A549 (cell line): ENCODE results near the gene TMEM119.

Source experiments
- FOXS1 ChIP-seq: fragments of 250-450 bp; sonication (Bioruptor Pico); IDR thresholded peaks from 2 replicates; pipeline ENCODE4 v1.5.0; 2020; ENCODE audit warnings: mild to moderate bottlenecking, moderate library complexity
- POLR2A ChIP-seq: IDR thresholded peaks from 2 replicates; pipeline ENCODE4 v1.6.1; 2012; ENCODE audit warnings: mild to moderate bottlenecking, low read length
- POLR2AphosphoS2 ChIP-seq: conservative IDR thresholded peaks from 2 replicates; pipeline ENCODE4 v1.6.1; 2012; ENCODE audit warnings: low read length, improper control_type of control experiment, inconsistent platforms
- TP53 ChIP-seq: fragments of 250-450 bp; sonication (Bioruptor Pico); IDR thresholded peaks from 2 replicates; pipeline ENCODE4 v1.5.0; 2021; ENCODE audit warnings: mild to moderate bottlenecking, moderate library complexity

DNA sequence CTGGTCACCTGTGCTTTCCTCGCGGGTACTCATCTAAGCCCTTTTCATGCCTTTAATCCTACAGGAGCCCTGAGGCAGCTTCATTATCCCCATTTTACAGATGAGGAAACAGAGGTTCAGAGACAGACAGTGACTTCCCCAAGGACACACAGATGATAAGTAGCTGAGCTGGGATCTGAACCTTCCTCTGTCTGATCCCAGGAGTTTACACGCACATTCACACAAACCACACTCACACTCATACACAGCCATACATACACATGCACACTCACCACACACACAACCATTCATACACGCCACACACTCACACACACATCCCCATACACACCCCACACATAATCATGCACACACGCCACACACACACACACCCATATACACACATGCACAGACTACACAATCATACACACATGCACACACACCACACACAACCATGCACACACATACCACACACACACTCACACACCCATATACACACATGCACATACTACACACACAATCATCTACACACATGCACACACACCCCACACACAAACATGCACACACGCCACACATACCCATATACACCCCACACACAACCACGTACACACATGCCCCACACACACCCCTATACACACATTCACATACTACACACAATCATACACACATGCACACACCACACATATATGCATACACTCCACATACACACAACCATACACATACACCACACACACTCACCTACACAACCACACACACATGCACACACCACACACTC lies 2.7 kb downstream of the TMEM119 start:
- TF ChIP-seq FOXS1 (CRISPR knock-in tag) (no peak), POLR2AphosphoS2 (no peak), POLR2A (no peak), TP53 (CRISPR knock-in tag) (no peak)
